ENCODE measurements around the gene UGT1A4. TPM values are rescaled to one million over a fixed set of nuclear protein-coding genes. Genes with fewer than 3 reads are reported as not detected.

UGT1A4 gene
- total and polyA plus RNA-seq, 2 of the 8 experiments (the other 6 are each of a cell fraction or from before 2014, with no cell fraction given) = not detected

GRCh38 chr2:233691443-233692433 lies 26.8 kb upstream of the UGT1A4 start:
- Histone ChIP-seq H3K18ac (ENCODE audit: extremely low read depth, low read length) (no peak overlapping the region), H3K9me3 (ENCODE audit: insufficient read depth in 2 of 2, low read depth in 1 of 2, low read length in 1 of 2) (peaks cover 0 to 2% of the 10 kb centered on the region in 2 experiments; a peak in 1 of 4 replicates), H2BK5ac (ENCODE audit: low read depth, low read length) (no peak overlapping the region), H3K79me2 (ENCODE audit: control insufficient read depth in 1 of 2, insufficient read depth in 2 of 2, low read length in 2 of 2) (no peaks in the 10 kb centered on the region), H3K4me3 (ENCODE audit: extremely low read depth in 1 of 4, insufficient read depth in 2 of 4, low read depth in 3 of 4, low read length in 4 of 4) (no peak overlapping the region), H3K4me1 (replicated peaks in 1 of 4; ENCODE audit: control insufficient read depth in 3 of 4, insufficient read depth in 4 of 4, low read length in 3 of 4) (peaks cover 0 to 8% (median 2%) of the 10 kb centered on the region in 4 experiments; a peak in 1 of 7 replicates), H3K56ac (replicated peaks; ENCODE audit: insufficient read length, low read depth, low read length) (no peak overlapping the region), H2BK20ac (ENCODE audit: low read length) (no peak overlapping the region), H3K23me2 (ENCODE audit: low read depth, low read length) (peaks cover 2% of the 10 kb centered on the region; the same call in 1 of the 2 replicates), H3K36me3 (ENCODE audit: control insufficient read depth in 2 of 4, insufficient read depth in 4 of 4, low read length in 3 of 4) (no peaks in the 10 kb centered on the region), H4K91ac (replicated peaks; ENCODE audit: insufficient read length, low read length) (peak overlapping the region; percentile 7), H4K8ac (ENCODE audit: extremely low read depth, insufficient read depth, low read length) (no peak overlapping the region), H3K9ac (replicated peaks in 1 of 4; ENCODE audit: extremely low read depth in 1 of 4, low read depth in 3 of 4, low read length in 3 of 4) (no peak overlapping the region), H4K20me1 (replicated peaks in 1 of 2; ENCODE audit: control insufficient read depth in 1 of 2, insufficient read depth in 2 of 2, low read length in 2 of 2) (no peaks in the 10 kb centered on the region), H2AFZ (ENCODE audit: low read length) (no peak overlapping the region), H2BK15ac (ENCODE audit: low read length) (0 out of 2 replicates have a peak overlapping the region, but pooled peaks have one; percentile 73), H3K27me3 (replicated peaks in 1 of 4; ENCODE audit: control insufficient read depth in 3 of 4, extremely low read depth in 1 of 4, insufficient read depth in 3 of 4, low read length in 3 of 4) (no peaks in the 10 kb centered on the region), H2AK5ac (ENCODE audit: low read depth, low read length) (no peak overlapping the region), H3K23ac (ENCODE audit: insufficient read length) (no peak overlapping the region), H2BK120ac (replicated peaks; ENCODE audit: low read depth, low read length) (no peak overlapping the region), H2BK12ac (ENCODE audit: low read depth, low read length) (no peak overlapping the region), H4K5ac (ENCODE audit: insufficient read length, low read depth, low read length) (no peak overlapping the region), H3K14ac (ENCODE audit: insufficient read length) (no peak overlapping the region), H3K79me1 (ENCODE audit: low read depth, low read length) (no peaks in the 10 kb centered on the region), H3K4ac (replicated peaks; ENCODE audit: insufficient read length, low read depth, low read length) (no peak overlapping the region), H3K27ac (ENCODE audit: low read depth, low read length) (no peak overlapping the region), H3K4me2 (ENCODE audit: insufficient read depth in 1 of 2, low read depth in 2 of 2, low read length in 2 of 2) (no peak overlapping the region)
- 88% methylated on average over 11 of the region's 11 CpGs; no CpG with 5 or more reads in 1 of the 2 experiments for WGBS, 2 experiments (ENCODE audit: extremely low coverage in 1 of 2, insufficient coverage in 1 of 2, insufficient read length in 1 of 2, insufficient replicate concordance in 2 of 2, low coverage in 1 of 2, low lambda C conversion rate in 2 of 2, missing lambda C conversion rate in 1 of 2)
- ChIA-PET CTCF (ENCODE audit: partially characterized antibody) (interaction anchor here (0.5 to 2.7 kb wide), 4 partner anchors 8 to 243 kb away, joined by 3 to 19 read pairs (median 3); no protein-coding TSS in a partner anchor), POLR2A (ENCODE audit: partially characterized antibody) (no interaction called here)
- FAIRE-seq = no peak
- DNase-seq (ENCODE audit: low read depth in 1 of 2, low spot score in 2 of 2) = no peak
- no peak for TF ChIP-seq NANOG (IDR thresholded peaks at IDR 0.05; ENCODE audit: insufficient read depth, low read depth, low read length, poor library complexity, severe bottlenecking)
